Hematopoietic multipotent progenitor cell treated with erythropoietin and hydrocortisone succinate and interleukin-3 and kit ligand, for 15 days (in vitro differentiated cells): Measurements from ENCODE around the gene GOLGA6A.

ENCODE experiments used
- DNase-seq: peaks from one replicate; pipeline ENCODE4 v3.0.0-alpha.2; 2015; ENCODE audit warnings: low spot score

Gene GOLGA6A

DNA sequence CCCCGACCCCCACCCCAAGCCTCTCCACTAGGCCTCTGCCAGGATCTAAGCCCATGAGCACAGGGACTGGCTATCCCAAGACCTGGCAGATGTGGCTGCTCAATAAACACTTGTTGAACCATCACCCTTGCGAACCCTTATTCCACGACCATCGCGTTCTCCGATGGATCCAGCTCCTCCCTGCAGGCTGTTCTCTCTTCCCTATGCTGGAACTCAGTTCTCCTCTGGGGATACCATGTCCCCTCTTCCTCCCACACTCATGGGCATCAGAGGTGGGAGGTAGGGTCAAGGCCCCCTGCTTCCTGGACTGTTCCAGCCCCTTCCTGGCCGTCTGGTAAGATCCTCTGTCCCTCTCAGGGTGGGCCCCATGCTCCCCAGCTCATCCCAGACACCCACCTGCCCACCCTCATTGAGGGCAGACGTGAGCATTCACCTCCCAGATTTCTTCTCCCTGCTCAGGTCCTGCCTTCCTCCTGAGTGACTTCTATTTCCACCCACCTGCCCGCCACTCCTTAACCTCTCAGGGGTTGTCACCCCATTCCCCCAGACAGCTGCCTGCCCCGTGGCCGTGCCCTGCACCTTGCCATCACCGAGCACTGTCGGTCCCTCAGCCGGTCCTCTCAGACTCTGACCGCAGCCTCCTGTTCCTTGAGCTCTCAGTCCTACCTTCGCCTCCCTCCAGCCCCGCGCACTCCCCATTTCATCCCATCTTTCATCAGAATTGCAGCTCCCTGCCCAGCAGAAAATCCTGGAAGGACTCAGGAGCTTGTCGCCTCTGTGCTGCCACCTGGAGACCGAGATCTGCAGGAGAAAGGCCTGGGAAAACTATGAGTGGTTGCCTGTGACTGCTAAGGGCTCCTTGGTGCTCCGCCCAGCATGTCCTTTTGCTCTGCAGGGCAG, 45.8 kb downstream of the GOLGA6A start:
- peak; percentile 13 for DNase-seq

DNA sequence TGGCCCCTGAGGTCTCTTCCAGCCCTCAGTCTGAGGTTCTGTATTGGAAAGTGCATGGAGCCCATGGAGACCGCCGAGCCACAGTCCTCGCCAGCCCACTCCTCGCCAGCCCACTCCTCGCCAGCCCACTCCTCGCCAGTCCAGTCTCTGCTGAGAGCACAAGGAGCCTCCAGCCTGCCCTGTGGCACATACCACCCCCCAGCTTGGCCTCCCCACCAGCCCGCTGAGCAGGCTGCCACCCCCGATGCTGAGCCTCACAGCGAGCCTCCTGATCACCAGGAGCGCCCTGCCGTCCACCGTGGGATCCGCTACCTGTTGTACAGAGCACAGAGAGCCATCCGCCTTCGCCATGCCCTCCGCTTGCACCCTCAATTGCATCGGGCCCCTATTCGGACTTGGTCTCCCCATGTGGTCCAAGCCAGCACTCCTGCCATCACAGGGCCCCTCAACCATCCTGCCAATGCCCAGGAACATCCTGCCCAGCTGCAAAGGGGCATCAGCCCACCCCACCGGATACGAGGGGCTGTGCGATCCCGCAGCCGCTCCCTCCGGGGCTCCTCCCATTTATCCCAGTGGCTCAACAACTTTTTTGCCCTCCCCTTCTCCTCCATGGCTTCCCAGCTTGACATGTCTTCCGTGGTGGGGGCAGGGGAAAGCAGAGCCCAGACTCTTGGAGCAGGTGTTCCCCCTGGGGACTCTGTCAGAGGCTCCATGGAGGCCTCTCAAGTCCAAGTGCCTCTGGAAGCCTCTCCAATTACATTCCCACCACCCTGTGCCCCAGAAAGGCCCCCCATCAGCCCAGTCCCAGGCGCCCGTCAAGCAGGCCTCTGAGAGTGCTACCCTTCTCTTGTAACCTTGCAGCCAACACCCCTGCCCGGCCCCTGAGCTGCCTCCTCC, 47.0 kb downstream of the GOLGA6A start:
- DNase-seq = no peak

DNA sequence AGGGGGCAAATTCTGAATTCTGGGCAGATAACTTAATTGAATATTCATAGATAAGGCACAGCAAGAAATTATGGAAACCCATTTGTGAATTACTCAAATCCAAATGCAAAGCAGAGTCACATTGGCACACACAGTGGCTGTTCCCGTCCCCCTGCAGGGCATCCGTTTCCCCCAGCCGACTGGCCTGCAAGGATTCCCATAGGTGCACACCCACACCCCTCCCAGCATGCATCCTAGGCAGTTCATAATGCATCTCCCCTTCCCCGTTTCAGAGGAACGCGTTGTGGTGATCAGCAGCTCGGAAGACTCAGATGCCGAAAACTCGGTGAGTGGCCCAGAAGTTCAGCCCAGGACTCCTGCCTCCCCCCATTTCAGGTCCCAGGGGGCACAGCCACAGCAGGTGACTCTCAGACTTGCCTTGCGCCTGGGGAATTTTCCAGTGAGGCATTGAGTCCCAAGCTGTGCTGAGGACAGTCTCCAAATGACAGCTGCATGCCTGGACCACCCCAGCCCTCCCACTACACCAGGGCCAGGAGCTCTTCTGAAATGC, 48.1 kb downstream of the GOLGA6A start:
- DNase-seq = no peak

DNA sequence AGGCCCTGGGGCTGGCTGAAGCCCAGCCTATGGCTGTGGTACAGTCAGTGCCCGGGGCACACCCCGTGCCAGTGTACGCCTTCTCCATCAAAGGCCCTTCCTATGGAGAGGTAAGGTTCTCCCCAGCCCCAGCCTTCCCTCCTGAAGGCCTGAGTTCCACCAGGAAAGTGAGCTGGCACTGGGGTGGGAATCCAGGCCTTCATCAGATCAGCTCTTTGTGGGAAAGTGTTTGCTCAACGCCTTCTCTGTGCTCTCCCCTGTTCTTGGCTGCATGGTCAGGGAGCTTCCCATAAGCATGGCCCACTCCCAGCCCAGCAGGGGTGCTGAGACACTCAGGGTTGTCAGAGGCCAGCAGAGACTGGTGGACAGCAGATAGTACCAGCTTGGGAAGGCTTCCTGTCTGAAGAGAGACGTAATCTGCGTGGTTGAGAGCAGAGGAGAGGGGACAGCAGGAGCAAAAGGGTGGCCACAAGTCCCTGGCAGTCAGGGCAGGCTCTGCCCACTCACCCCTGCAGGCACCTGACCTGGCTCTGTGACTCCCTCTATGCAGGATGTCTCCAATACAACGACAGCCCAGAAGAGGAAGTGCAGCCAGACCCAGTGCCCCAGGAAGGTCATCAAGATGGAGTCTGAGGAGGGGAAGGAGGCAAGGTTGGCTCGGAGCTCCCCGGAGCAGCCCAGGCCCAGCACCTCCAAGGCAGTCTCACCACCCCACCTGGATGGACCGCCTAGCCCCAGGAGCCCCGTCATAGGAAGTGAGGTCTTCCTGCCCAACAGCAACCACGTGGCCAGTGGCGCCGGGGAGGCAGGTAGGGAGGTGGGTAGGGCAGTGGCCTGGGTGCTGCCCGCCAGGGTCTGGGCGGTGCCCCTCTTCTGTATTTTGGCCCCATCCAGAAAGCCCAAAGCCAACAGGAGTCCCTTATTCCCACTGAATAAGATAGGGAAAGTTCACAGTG, 49.5 kb downstream of the GOLGA6A start:
- no peak for DNase-seq

GRCh38 chr15:74032046-74032445, 50.3 kb downstream of the GOLGA6A start:
- DNase-seq = no peak

DNA sequence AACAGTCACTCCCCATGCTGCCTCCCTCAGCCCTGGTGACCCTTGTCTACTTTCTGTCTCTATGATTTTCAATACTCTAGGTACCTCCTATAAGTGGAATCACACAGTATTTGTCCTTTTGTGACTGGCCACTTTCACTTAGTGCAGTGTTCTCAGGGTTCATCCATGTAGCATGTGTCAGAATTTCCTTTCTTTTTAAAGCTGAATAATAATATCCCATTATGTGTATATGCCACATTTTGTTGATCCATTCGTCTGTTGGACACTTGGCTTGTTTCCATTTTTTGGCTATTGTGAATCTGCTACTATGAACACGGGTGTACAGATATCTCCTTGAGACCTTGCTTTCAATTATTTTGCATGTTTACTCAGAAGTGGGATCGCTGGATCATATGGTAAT, 53.7 kb downstream of the GOLGA6A start:
- no peak for DNase-seq

DNA sequence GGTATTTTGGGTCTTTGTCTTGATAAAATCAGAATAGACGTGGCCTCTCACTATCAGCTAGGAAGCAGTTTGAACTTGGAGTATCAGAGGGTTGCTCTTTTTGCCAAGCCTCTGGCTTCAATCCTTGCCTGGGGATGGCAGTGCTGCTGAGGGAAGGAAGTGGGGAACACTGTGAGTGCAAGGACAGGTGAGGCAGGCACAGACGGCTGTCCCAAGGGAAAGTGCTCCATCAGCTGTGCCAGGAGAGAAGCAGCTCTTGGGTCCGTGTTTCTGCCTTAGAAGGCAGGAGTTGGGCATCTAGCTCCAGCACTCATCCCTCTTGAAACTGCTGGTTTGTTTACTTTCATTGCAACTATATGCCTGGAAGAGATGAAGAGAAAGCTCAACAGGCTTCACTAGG, 54.7 kb downstream of the GOLGA6A start:
- no peak for DNase-seq

- DNase-seq = no peak
Measured at GRCh38 chr15:74025436-74025835, 56.9 kb downstream of the GOLGA6A start.

DNA sequence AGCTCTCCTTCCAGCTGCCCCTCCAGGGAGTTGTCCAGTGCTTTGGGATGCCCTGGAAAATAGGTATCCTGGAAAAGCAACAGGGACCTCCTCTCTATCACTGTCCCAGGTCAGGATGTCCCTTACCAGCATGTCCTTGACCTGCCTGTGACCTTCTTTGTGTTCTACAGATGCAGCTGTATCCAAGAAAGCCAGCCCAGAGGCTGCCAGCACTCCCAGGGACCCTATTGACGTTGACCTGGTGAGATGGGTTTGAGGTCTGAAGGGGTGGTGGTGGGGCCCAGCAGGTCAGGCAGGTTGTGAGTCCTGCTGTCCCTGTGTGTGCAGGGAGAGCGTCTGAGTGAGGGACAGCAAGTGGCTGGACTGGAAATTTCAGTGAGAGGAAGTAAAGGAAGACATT, 57.7 kb downstream of the GOLGA6A start:
- DNase-seq = no peak

DNA sequence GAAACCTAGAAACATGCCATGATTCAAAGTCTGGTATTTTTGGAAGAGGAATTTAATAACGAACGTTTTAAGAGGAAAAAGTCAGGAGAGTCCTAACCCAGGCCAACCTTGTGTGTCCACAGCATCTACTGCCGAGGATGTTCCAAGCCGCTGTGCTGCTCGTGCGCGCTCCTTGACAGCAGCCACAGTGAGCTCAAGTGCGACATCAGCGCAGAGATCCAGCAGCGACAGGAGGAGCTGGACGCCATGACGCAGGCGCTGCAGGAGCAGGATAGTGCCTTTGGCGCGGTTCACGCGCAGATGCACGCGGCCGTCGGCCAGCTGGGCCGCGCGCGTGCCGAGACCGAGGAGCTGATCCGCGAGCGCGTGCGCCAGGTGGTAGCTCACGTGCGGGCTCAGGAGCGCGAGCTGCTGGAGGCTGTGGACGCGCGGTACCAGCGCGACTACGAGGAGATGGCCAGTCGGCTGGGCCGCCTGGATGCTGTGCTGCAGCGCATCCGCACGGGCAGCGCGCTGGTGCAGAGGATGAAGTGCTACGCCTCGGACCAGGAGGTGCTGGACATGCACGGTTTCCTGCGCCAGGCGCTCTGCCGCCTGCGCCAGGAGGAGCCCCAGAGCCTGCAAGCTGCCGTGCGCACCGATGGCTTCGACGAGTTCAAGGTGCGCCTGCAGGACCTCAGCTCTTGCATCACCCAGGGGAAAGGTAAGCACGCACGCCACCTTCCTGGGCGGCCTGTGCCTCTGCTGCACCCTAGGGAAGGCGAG, 59.5 kb downstream of the GOLGA6A start:
- DNase-seq = no peak
